ENCODE measurements around the gene SLC39A6. TPM values are rescaled to one million over a fixed set of nuclear protein-coding genes. Genes with fewer than 3 reads are reported as not detected.
"Not testable (repeated sequence)": the region's sequence is repeated elsewhere in the genome, so short reads cannot be mapped to it uniquely, and the experiment has no call there.

SLC39A6 gene
- total RNA-seq, 1 donor from 2014 or later, result 48.7 TPM

DNA sequence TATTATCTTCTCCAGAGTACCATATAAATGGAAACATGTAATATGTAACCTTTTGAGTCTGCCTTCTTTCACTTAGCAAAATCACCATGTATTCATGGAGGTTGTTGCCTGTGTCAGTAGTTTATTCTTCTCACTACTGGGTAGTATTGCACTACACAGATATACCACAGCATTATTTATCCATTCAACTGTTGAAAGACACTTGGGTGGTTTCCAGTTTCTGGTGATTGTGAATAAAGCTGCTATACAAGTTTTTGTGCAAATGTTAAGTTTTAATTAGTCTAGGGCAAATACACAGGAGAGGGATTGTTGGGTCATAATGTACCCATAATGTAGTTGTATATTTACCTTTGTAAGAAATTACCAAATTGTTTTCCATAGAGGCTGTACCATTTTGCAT, 32.2 kb downstream of the SLC39A6 start:
- no peaks in the 10 kb centered on the region for H3K9me3 Mint-ChIP-seq
- H3K4me1 Mint-ChIP-seq (ENCODE audit: unreplicated experiment), result no peaks in the 10 kb centered on the region
- H3K4me3 Mint-ChIP-seq, result no peak overlapping the region
- no peaks in the 10 kb centered on the region for H3K27me3 Mint-ChIP-seq
- DNase-seq (ENCODE audit: extremely low spot score, unreplicated experiment), result no peak
- TF ChIP-seq, protein P1, sequence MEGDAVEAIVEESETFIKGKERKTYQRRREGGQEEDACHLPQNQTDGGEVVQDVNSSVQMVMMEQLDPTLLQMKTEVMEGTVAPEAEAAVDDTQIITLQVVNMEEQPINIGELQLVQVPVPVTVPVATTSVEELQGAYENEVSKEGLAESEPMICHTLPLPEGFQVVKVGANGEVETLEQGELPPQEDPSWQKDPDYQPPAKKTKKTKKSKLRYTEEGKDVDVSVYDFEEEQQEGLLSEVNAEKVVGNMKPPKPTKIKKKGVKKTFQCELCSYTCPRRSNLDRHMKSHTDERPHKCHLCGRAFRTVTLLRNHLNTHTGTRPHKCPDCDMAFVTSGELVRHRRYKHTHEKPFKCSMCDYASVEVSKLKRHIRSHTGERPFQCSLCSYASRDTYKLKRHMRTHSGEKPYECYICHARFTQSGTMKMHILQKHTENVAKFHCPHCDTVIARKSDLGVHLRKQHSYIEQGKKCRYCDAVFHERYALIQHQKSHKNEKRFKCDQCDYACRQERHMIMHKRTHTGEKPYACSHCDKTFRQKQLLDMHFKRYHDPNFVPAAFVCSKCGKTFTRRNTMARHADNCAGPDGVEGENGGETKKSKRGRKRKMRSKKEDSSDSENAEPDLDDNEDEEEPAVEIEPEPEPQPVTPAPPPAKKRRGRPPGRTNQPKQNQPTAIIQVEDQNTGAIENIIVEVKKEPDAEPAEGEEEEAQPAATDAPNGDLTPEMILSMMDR (conservative IDR thresholded peaks at IDR 0.05), result no peak
- H3K36me3 Mint-ChIP-seq, result no peaks in the 10 kb centered on the region
- H3K27ac Mint-ChIP-seq, result no peak overlapping the region

GRCh38 chr18:36095936-36096519, 33.1 kb downstream of the SLC39A6 start:
- no peaks in the 10 kb centered on the region for H3K4me1 Mint-ChIP-seq (ENCODE audit: unreplicated experiment)
- H3K4me3 Mint-ChIP-seq, result no peak overlapping the region
- TF ChIP-seq, protein P1 (conservative IDR thresholded peaks at IDR 0.05), result peak; percentile 84
- no peaks in the 10 kb centered on the region for H3K27me3 Mint-ChIP-seq
- no peaks in the 10 kb centered on the region for H3K9me3 Mint-ChIP-seq
- H3K27ac Mint-ChIP-seq, result no peak overlapping the region
- H3K36me3 Mint-ChIP-seq, result no peaks in the 10 kb centered on the region
- no peak for DNase-seq (ENCODE audit: extremely low spot score, unreplicated experiment)

DNA sequence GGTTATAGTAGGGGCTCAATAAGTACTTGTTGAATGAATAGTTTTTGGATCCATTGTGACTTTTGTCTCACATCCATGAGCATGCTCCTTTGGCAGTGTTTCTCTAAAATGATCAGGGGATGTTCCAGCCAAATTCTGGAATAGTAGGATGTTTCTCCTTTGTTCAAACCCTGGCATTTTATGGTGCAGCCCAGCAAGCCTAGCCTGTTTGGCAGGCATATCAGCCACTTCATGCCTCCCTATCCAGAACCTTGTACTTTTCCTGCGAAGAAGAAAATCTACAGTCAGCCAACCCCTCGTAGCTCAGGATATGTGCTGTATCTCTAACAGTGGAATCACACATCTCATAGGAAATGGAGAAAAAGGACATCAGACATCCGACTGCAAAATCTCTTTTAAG, 34.7 kb downstream of the SLC39A6 start:
- TF ChIP-seq, protein P1 (conservative IDR thresholded peaks at IDR 0.05), result no peak
- H3K27ac Mint-ChIP-seq, result no peak overlapping the region
- H3K9me3 Mint-ChIP-seq, result no peaks in the 10 kb centered on the region
- no peaks in the 10 kb centered on the region for H3K36me3 Mint-ChIP-seq
- H3K4me1 Mint-ChIP-seq (ENCODE audit: unreplicated experiment), result no peaks in the 10 kb centered on the region
- no peak overlapping the region for H3K4me3 Mint-ChIP-seq
- H3K27me3 Mint-ChIP-seq, result no peaks in the 10 kb centered on the region
- DNase-seq (ENCODE audit: extremely low spot score, unreplicated experiment), result no peak

GRCh38 chr18:36092116-36092515, 37.0 kb downstream of the SLC39A6 start:
- H3K9me3 Mint-ChIP-seq; H3K4me3 Mint-ChIP-seq; H3K36me3 Mint-ChIP-seq; H3K4me1 Mint-ChIP-seq (ENCODE audit: unreplicated experiment); DNase-seq (ENCODE audit: extremely low spot score, unreplicated experiment); H3K27me3 Mint-ChIP-seq; H3K27ac Mint-ChIP-seq: not testable (repeated sequence)

DNA sequence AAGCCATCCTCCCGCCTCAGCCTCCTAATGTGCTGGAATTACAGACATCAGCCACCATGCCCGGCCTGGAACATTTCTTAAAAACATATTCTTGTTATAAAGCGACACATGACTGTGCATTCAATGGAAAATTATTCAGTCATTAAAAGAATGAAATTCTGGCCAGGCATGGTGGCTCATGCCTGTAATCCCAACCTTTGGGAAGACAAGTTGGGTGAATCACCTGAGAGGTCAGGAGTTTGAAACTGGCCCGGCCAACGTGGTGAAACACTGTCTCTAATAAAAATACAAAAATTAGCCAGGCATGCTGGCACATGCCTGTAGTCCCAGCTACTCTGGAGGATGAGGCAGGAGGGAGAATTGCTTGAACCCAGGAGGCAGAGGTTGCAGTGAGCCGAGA, 40.1 kb downstream of the SLC39A6 start:
- Mint-ChIP-seq H3K27ac (no peak overlapping the region), H3K36me3 (no peaks in the 10 kb centered on the region), H3K9me3 (no peaks in the 10 kb centered on the region), H3K27me3 (no peaks in the 10 kb centered on the region), H3K4me1 (ENCODE audit: unreplicated experiment) (no peaks in the 10 kb centered on the region), H3K4me3 (no peak overlapping the region)
- no peak for DNase-seq (ENCODE audit: extremely low spot score, unreplicated experiment)
- TF ChIP-seq, protein P1 (conservative IDR thresholded peaks at IDR 0.05), result no peak

DNA sequence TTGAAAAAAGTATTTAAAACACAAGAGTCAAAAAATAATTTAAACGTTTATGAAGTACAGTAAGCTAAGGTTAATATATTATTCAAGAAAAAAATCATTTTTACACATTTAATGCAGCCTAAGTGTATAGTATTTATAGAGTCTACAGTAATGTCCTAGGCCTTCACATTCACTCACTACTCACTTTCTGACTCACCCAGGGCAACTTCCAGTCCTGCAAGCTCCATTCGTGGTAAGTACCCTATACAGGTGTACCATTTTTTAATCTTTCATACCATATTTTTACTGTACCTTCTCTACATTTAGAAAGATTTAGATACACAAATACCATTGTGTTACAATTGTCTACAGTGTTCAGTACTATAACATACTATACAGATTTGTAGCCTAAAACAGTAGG, 40.9 kb downstream of the SLC39A6 start:
- TF ChIP-seq, protein P1 (conservative IDR thresholded peaks at IDR 0.05), result no peak
- Mint-ChIP-seq H3K9me3 (no peaks in the 10 kb centered on the region), H3K4me3 (no peak overlapping the region), H3K36me3 (no peaks in the 10 kb centered on the region), H3K27me3 (no peaks in the 10 kb centered on the region), H3K27ac (no peak overlapping the region), H3K4me1 (ENCODE audit: unreplicated experiment) (no peaks in the 10 kb centered on the region)
- no peak for DNase-seq (ENCODE audit: extremely low spot score, unreplicated experiment)
